Mucosa of descending colon (tissue), 3 donors: ENCODE measurements around the gene PPIP5K2. TPM values are rescaled to one million over a fixed set of nuclear protein-coding genes. Genes with fewer than 3 reads are reported as not detected.

Experiments used
- ATAC-seq: fragments of 200-7000 bp; cut with Tn5 transposase; one replicate; pipeline ENCODE4 v1.9.1; 2020; ENCODE audit warnings: mild to moderate bottlenecking, moderate library complexity
- DNase-seq, 3 donors: peaks; one replicate each; pipeline ENCODE4 v3.0.0-alpha.2; 2020
- H3K36me3 ChIP-seq: fragments of 200-600 bp; one replicate; pipeline ENCODE4 v1.8.0; 2021; ENCODE audit warnings: low read depth, mild to moderate bottlenecking
- H3K4me1 ChIP-seq: fragments of 200-600 bp; one replicate; pipeline ENCODE4 v1.8.0; 2021; ENCODE audit warnings: low read depth, mild to moderate bottlenecking
- H3K4me3 ChIP-seq: fragments of 200-600 bp; one replicate; pipeline ENCODE4 v1.8.0; 2021; ENCODE audit warnings: mild to moderate bottlenecking
- H3K9me3 ChIP-seq: fragments of 200-600 bp; one replicate; pipeline ENCODE4 v1.8.0; 2021; ENCODE audit warnings: mild to moderate bottlenecking
- intact Hi-C, 2 donors: fragments of 100-400 bp; cut with DNase I in 1 of 2; cut with micrococcal nuclease in 1 of 2; formaldehyde crosslinking; loops; one replicate each; pipeline versions ENCODE4 v1.11.0 to v1.11.1; 2022; cut with DNase I, micrococcal nuclease
- total RNA-seq, 3 donors: library from RNA; stranded (reverse); fragmentation: NEBNext Ultra II Directional in 2 of 3; extraction: Animal tissue kit (Norgen Biotek cat#: 25700) in 2 of 3; gene quantifications; one replicate each; pipeline versions ENCODE4 v1.2.1 to v1.2.4, GENCODE V29; 2021 to 2023
- TF ChIP-seq, protein P1 (sequence below): fragments of 200-600 bp; IDR thresholded peaks from one replicate; pipeline ENCODE4 v1.8.0; 2022; ENCODE audit warnings: antibody characterized with exemption, mild to moderate bottlenecking
- donor health status: DM: no; HTN: no; CAD: no; lungs with moderate emphysema.
- donor health status: DM: no; HTN: no; CAD: no.
- donor health status: DM: no; HTN: yes; CAD: no.

Gene PPIP5K2
- total RNA-seq, 3 donors from 2014 or later = 59.0 to 90.6 (median 77.6) TPM

DNA sequence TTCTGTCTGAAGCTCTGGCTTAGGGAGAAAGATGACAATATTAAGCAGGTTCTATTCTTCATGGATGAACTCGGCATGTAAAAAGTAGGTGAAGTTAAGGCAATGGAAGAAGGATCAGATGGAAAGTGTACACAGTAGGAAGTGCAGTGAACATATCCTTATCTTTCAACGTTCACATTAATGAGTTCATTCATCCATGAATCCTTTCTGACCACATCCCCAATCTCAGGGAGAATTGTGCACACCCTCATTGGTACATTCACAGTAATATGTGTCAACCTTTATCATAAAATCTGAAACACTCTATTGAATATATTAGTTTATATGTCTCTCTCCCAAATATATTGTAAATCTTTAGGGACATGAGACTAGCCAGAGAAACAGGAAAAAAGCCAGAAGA is 5.7 kb upstream of the PPIP5K2 start:
- DNase-seq (no peak), ATAC-seq (no peak)
- TF ChIP-seq, protein P1, sequence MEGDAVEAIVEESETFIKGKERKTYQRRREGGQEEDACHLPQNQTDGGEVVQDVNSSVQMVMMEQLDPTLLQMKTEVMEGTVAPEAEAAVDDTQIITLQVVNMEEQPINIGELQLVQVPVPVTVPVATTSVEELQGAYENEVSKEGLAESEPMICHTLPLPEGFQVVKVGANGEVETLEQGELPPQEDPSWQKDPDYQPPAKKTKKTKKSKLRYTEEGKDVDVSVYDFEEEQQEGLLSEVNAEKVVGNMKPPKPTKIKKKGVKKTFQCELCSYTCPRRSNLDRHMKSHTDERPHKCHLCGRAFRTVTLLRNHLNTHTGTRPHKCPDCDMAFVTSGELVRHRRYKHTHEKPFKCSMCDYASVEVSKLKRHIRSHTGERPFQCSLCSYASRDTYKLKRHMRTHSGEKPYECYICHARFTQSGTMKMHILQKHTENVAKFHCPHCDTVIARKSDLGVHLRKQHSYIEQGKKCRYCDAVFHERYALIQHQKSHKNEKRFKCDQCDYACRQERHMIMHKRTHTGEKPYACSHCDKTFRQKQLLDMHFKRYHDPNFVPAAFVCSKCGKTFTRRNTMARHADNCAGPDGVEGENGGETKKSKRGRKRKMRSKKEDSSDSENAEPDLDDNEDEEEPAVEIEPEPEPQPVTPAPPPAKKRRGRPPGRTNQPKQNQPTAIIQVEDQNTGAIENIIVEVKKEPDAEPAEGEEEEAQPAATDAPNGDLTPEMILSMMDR = no peak
- Histone ChIP-seq H3K4me1 (no peaks in the 10 kb centered on the region), H3K4me3 (no peak overlapping the region), H3K36me3 (no peaks in the 10 kb centered on the region), H3K9me3 (no peaks in the 10 kb centered on the region)
- intact Hi-C loops = no loop called here

- Histone ChIP-seq H3K4me1 (no peaks in the 10 kb centered on the region), H3K4me3 (no peak overlapping the region), H3K9me3 (no peaks in the 10 kb centered on the region), H3K36me3 (no peaks in the 10 kb centered on the region)
- TF ChIP-seq, protein P1 = no peak
- DNase-seq (no peak), ATAC-seq (no peak)
- intact Hi-C loops = no loop called here
These were observed 2.6 kb upstream of the PPIP5K2 start for GRCh38 chr5:103117471-103117991.

DNA sequence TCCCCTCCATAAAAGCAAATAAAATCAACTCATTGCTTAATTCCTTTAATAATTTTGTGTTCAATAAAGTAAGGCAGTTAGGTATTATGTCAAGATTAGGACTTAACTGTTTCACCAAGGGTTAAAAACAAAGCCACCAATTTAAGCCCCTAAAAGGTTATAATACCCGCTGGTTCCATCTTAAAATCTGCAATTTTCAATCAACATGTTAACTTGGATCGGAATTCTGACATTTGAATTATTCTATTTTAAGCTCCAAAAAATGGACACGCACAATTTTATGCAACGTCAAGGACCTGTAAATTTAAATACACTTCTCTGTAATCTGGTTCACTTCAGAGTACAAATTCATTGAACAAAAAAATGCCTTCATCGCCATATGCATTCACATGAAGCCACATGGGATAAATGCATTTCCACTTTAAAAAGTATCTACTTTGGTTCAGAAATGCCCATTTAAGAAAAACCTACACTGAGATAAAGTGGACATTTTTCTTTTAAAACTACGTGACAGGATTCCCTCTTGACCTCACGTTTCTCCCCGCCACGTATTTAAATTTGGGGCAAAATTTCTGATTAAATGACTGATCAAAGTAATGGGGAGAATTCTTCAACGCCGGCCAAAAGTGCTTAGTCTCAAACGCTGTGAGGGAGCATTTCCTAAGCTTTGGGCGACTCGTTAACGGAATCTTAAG is 884 bp upstream of the PPIP5K2 start:
- no peak for DNase-seq
- Histone ChIP-seq H3K4me3 (peak overlapping the region; percentile 61), H3K4me1 (no peaks in the 10 kb centered on the region), H3K36me3 (no peaks in the 10 kb centered on the region), H3K9me3 (no peaks in the 10 kb centered on the region)
- intact Hi-C loops = no loop called here
- ATAC-seq = no peak
- TF ChIP-seq, protein P1 = no peak

- Histone ChIP-seq H3K4me3 (peak overlapping the region; percentile 61), H3K9me3 (no peaks in the 10 kb centered on the region), H3K36me3 (no peaks in the 10 kb centered on the region), H3K4me1 (no peaks in the 10 kb centered on the region)
- peak; percentile 9 for ATAC-seq
- intact Hi-C loops = no loop called here
- TF ChIP-seq, protein P1 = no peak
- peak; percentile 36 to 50 (median 44) for DNase-seq
These were observed 603 bp downstream of the PPIP5K2 start for GRCh38 chr5:103120607-103121200.

GRCh38 chr5:103122242-103122641 is 2.1 kb downstream of the PPIP5K2 start:
- Histone ChIP-seq H3K4me1 (no peaks in the 10 kb centered on the region), H3K36me3 (no peaks in the 10 kb centered on the region), H3K9me3 (no peaks in the 10 kb centered on the region), H3K4me3 (no peak overlapping the region)
- ATAC-seq (no peak), DNase-seq (no peak)
- TF ChIP-seq, protein P1 = no peak
- intact Hi-C loops = no loop called here
